Stomach (tissue), 9 donors: ENCODE results near the gene PAK6. TPM values are rescaled to one million over a fixed set of nuclear protein-coding genes. Genes with fewer than 3 reads are reported as not detected.

Experiments
- DNase-seq, 2 donors: peaks; one replicate each; pipeline versions ENCODE4 v3.0.0 to v3.0.0-alpha.2; 2013 to 2019
- H3K27ac ChIP-seq, 5 donors: fragments of 200-600 bp in 4 of 5; sonication (generic) in 4 of 5; one replicate each; pipeline ENCODE4 v1.5.1; 2013 to 2019; ENCODE audit warnings: mild to moderate bottlenecking in 1 of 5, moderate library complexity in 1 of 5
- H3K27me3 ChIP-seq, 3 donors: fragments of 200-600 bp; sonication (generic); one replicate each; pipeline ENCODE4 v1.5.1; 2017 to 2019; ENCODE audit warnings: mixed run types in 1 of 3
- H3K36me3 ChIP-seq, 4 donors: fragments of 200-600 bp; sonication (generic); 1 replicate in 3 of 4; 2 replicates in 1 of 4; pipeline ENCODE4 v1.5.1; 2016 to 2019
- H3K4me1 ChIP-seq, 4 donors: fragments of 200-600 bp; sonication (generic); one replicate each; pipeline ENCODE4 v1.5.1; 2016 to 2019
- H3K4me3 ChIP-seq, 4 donors: fragments of 200-600 bp; sonication (generic) in 3 of 4; one replicate each; pipeline ENCODE4 v1.5.1; 2016 to 2019; ENCODE audit warnings: mild to moderate bottlenecking in 1 of 4
- H3K9me3 ChIP-seq, 4 donors: fragments of 200-600 bp; sonication (generic); one replicate each; pipeline ENCODE4 v1.5.1; 2016 to 2019
- CTCF ChIP-seq, 7 experiments: fragments of 450-650 bp in 4 of 7; fragments of 200-600 bp in 3 of 7; sonication (generic) in 3 of 7; IDR thresholded peaks; one replicate each; pipeline ENCODE4 v1.5.1; 2016 to 2019; ENCODE audit warnings: antibody characterized with exemption in 7 of 7, control low read depth in 2 of 7, mild to moderate bottlenecking in 1 of 7
- EP300 ChIP-seq: sonication (generic); formaldehyde crosslinking; IDR thresholded peaks from one replicate; pipeline ENCODE4 v1.6.1; 2017; ENCODE audit warnings: antibody characterized with exemption
- POLR2A ChIP-seq, 4 donors: fragments of 450-650 bp; IDR thresholded peaks; one replicate each; pipeline ENCODE4 v1.6.1; 2016; ENCODE audit warnings: antibody characterized with exemption in 4 of 4, control low read depth in 2 of 4, mild to moderate bottlenecking in 1 of 4, moderate library complexity in 1 of 4
- POLR2AphosphoS5 ChIP-seq, 3 donors: sonication (generic); formaldehyde crosslinking; IDR thresholded peaks; one replicate each; pipeline ENCODE4 v1.6.1; 2016; ENCODE audit warnings: antibody characterized with exemption in 3 of 3
- WGBS, 5 donors: extraction: QIAGEN DNeasy Blood & Tissue Kit in 3 of 5; methylation state at CpG; one replicate each; pipeline versions ENCODE4 v1.1.5 to v1.1.7; 2013 to 2018; 5-methylcytosine and 5-hydroxymethylcytosine counted together
- intact Hi-C: fragments of 100-400 bp; cut with DNase I; formaldehyde crosslinking; loops from one replicate; pipeline ENCODE4 v1.15.1; 2023; ENCODE audit warnings: low total_unique reads
- polyA plus RNA-seq, 3 donors: library from polyadenylated mRNA; stranded (reverse); fragments of 200-250 nt; gene quantifications; one replicate each; pipeline ENCODE4 v1.2.3, GENCODE V29; 2013
- total RNA-seq, 5 donors: library from RNA; depleted of rRNA; stranded (reverse); fragments of >200 nt; gene quantifications; one replicate each; pipeline versions ENCODE4 v1.1.0 to v1.2.3, GENCODE V29; 2014 to 2016
- donor health status: healthy with polysubstance abuse.
- donor health status: Bipolar disorder and iron deficiency.
- donor health status: healthy.

PAK6 gene
- total and polyA plus RNA-seq, 8 donors = under 0.01 to 91.9 (median 6.2) TPM

- no peak for DNase-seq
- H3K27ac ChIP-seq = no peak overlapping the region
- no peaks in the 10 kb centered on the region for H3K27me3 ChIP-seq
- 88 to 96% (median 95%) methylated on average over 6 of the region's 6 CpGs for WGBS, 5 donors
- no peak for TF ChIP-seq CTCF (IDR thresholded peaks at IDR 0.05)
- TF ChIP-seq POLR2AphosphoS5 (IDR thresholded peaks at IDR 0.05) = no peak
- peaks cover 0 to under 1% (median 0%) of the 10 kb centered on the region in 4 donors for H3K4me1 ChIP-seq
- H3K4me3 ChIP-seq = no peak overlapping the region
- intact Hi-C loops = no loop called here
- H3K36me3 ChIP-seq = no peaks in the 10 kb centered on the region
- H3K9me3 ChIP-seq = no peaks in the 10 kb centered on the region
Observed at GRCh38 chr15:40222131-40222530, 16.7 kb upstream of the PAK6 start.

GRCh38 chr15:40226736-40227135, 12.1 kb upstream of the PAK6 start:
- H3K9me3 ChIP-seq = no peaks in the 10 kb centered on the region
- intact Hi-C loops = no loop called here
- no peak overlapping the region for H3K4me3 ChIP-seq

GRCh38 chr15:40229316-40229715, 9.5 kb upstream of the PAK6 start:
- intact Hi-C loops = no loop called here
- TF ChIP-seq EP300 (no peak), CTCF (IDR thresholded peaks at IDR 0.05) (no peak), POLR2A (IDR thresholded peaks at IDR 0.05) (no peak), POLR2AphosphoS5 (IDR thresholded peaks at IDR 0.05) (no peak)
- no peak overlapping the region for H3K4me3 ChIP-seq
- DNase-seq = no peak
- 95 to 97% (median 96%) methylated on average over 5 of the region's 5 CpGs for WGBS, 5 donors
- peaks cover 0 to 7% (median 0%) of the 10 kb centered on the region in 4 donors for H3K4me1 ChIP-seq
- H3K27ac ChIP-seq = no peak overlapping the region
- no peaks in the 10 kb centered on the region for H3K36me3 ChIP-seq
- H3K9me3 ChIP-seq = no peaks in the 10 kb centered on the region
- H3K27me3 ChIP-seq = no peaks in the 10 kb centered on the region

More at GRCh38 chr15:40226736-40227135, 12.1 kb upstream of the PAK6 start:
- no peak for DNase-seq
- TF ChIP-seq POLR2A (IDR thresholded peaks at IDR 0.05) (no peak), POLR2AphosphoS5 (IDR thresholded peaks at IDR 0.05) (no peak), CTCF (IDR thresholded peaks at IDR 0.05) (no peak), EP300 (no peak)
- no peaks in the 10 kb centered on the region for H3K4me1 ChIP-seq
- no peak overlapping the region for H3K27ac ChIP-seq
- H3K36me3 ChIP-seq = no peaks in the 10 kb centered on the region
- no peaks in the 10 kb centered on the region for H3K27me3 ChIP-seq

GRCh38 chr15:40229956-40230355, 8.9 kb upstream of the PAK6 start:
- no peak for DNase-seq
- peaks cover 0 to 12% (median 0%) of the 10 kb centered on the region in 4 donors for H3K4me1 ChIP-seq
- no peaks in the 10 kb centered on the region for H3K27me3 ChIP-seq
- no peaks in the 10 kb centered on the region for H3K9me3 ChIP-seq
- 96 to 100% (median 100%) methylated on average over 1 of the region's 1 CpG for WGBS, 5 donors
- intact Hi-C loops = no loop called here
- TF ChIP-seq EP300 (no peak), POLR2AphosphoS5 (IDR thresholded peaks at IDR 0.05) (no peak), POLR2A (IDR thresholded peaks at IDR 0.05) (no peak)
- no peak overlapping the region for H3K4me3 ChIP-seq
- H3K27ac ChIP-seq = no peak overlapping the region
- no peaks in the 10 kb centered on the region for H3K36me3 ChIP-seq

- H3K27ac ChIP-seq = no peak overlapping the region
- DNase-seq = peak in 1 of 2 donors; percentile 36
- H3K9me3 ChIP-seq = no peaks in the 10 kb centered on the region
- 46 to 90% (median 59%) methylated on average over 3 to 7 of the region's 7 CpGs for WGBS, 5 donors
- H3K4me1 ChIP-seq = peaks cover 0 to 14% (median 0%) of the 10 kb centered on the region in 4 donors
- no peak overlapping the region for H3K4me3 ChIP-seq
- no peaks in the 10 kb centered on the region for H3K27me3 ChIP-seq
- TF ChIP-seq POLR2A (IDR thresholded peaks at IDR 0.05) (no peak), POLR2AphosphoS5 (IDR thresholded peaks at IDR 0.05) (no peak), EP300 (no peak)
- intact Hi-C loops = no loop called here
- H3K36me3 ChIP-seq = no peaks in the 10 kb centered on the region
Observed at GRCh38 chr15:40232625-40233070, 6.2 kb upstream of the PAK6 start.
